Aorta (tissue), 5 donors: ENCODE data around the gene SYT7. TPM values are rescaled to one million over a fixed set of nuclear protein-coding genes. Genes with fewer than 3 reads are reported as not detected.

Experiments
- ATAC-seq: fragments of 200-7000 bp; cut with Tn5 transposase; one replicate; pipeline ENCODE4 v1.9.1; 2022; ENCODE audit warnings: moderate library complexity; ENCODE audit not compliant: low FRiP score
- DNase-seq, 2 donors: peaks; one replicate each; pipeline ENCODE4 v3.0.0-alpha.2; 2020
- H3K27ac ChIP-seq, 2 donors: one replicate each; pipeline ENCODE4 v1.5.1; 2013; ENCODE audit warnings: low read length in 2 of 2, mild to moderate bottlenecking in 2 of 2, moderate library complexity in 2 of 2, control low read depth in 1 of 2, inconsistent platforms in 1 of 2, low read depth in 1 of 2
- H3K27me3 ChIP-seq, 2 donors: one replicate each; pipeline ENCODE4 v1.6.1; 2013; ENCODE audit warnings: control low read depth in 1 of 2, low read length in 1 of 2, mild to moderate bottlenecking in 1 of 2, moderate library complexity in 1 of 2; ENCODE audit not compliant: insufficient read depth in 2 of 2, control insufficient read depth in 1 of 2
- H3K36me3 ChIP-seq, 2 donors: one replicate each; pipeline ENCODE4 v1.6.1; 2013; ENCODE audit warnings: control low read depth in 1 of 2, low read length in 1 of 2, mild to moderate bottlenecking in 1 of 2; ENCODE audit not compliant: insufficient read depth in 2 of 2, control insufficient read depth in 1 of 2
- H3K4me1 ChIP-seq, 2 donors: one replicate each; pipeline ENCODE4 v1.6.1; 2013; ENCODE audit warnings: low read length in 2 of 2, control low read depth in 1 of 2, mild to moderate bottlenecking in 1 of 2, moderate library complexity in 1 of 2; ENCODE audit not compliant: insufficient read depth in 2 of 2, control insufficient read depth in 1 of 2
- H3K4me3 ChIP-seq, 2 donors: one replicate each; pipeline ENCODE4 v1.5.1; 2013; ENCODE audit warnings: low read length in 2 of 2, control low read depth in 1 of 2, mild to moderate bottlenecking in 1 of 2
- H3K9me3 ChIP-seq: one replicate; pipeline ENCODE4 v1.6.1; 2013; ENCODE audit warnings: mild to moderate bottlenecking, low read length; ENCODE audit not compliant: control insufficient read depth
- WGBS, 2 donors: extraction: QIAGEN DNeasy Blood & Tissue Kit; methylation state at CpG; one replicate each; pipeline ENCODE4 v1.1.7; 2013; 5-methylcytosine and 5-hydroxymethylcytosine counted together
- intact Hi-C, 2 donors: fragments of 100-400 bp; cut with DNase I; formaldehyde crosslinking; loops; one replicate each; pipeline versions ENCODE4 v1.14.2 to v1.15.0; 2022
- polyA plus RNA-seq, 2 donors: library from polyadenylated mRNA; stranded (reverse); fragments of 200-250 nt; gene quantifications; one replicate each; pipeline ENCODE4 v1.2.3, GENCODE V29; 2013
- total RNA-seq, 2 donors: library from RNA; stranded (reverse); fragmentation: NEBNext Ultra II Directional; extraction: Animal tissue kit (Norgen Biotek cat#: 25700); gene quantifications; one replicate each; pipeline ENCODE4 v1.2.1, GENCODE V29; 2021
- donor health status: healthy with polysubstance abuse.
- donor health status: Bipolar disorder and iron deficiency.
- donor health status: DM: no; HTN: no; CAD: no.
- donor health status: DM: no; HTN: no; CAD: no.
- donor health status: DM: yes; HTN: yes; CAD: no.

SYT7 gene
- total and polyA plus RNA-seq, 4 donors = 0.20 to 2.3 (median 0.94) TPM

GRCh38 chr11:61505640-61506155 lies 75.2 kb downstream of the SYT7 start:
- H3K4me3 ChIP-seq = no peak overlapping the region
- ATAC-seq (no peak), DNase-seq (no peak)
- H3K36me3 ChIP-seq = no peaks in the 10 kb centered on the region
- H3K4me1 ChIP-seq = no peaks in the 10 kb centered on the region
- no peak overlapping the region for H3K27ac ChIP-seq
- no peaks in the 10 kb centered on the region for H3K27me3 ChIP-seq
- no peaks in the 10 kb centered on the region for H3K9me3 ChIP-seq
- intact Hi-C loops = no loop called here
- 53 to 68% methylated on average over 9 to 10 of the region's 10 CpGs for WGBS, 2 donors

- no peak overlapping the region for H3K4me3 ChIP-seq
- ATAC-seq (no peak), DNase-seq (no peak)
- no peaks in the 10 kb centered on the region for H3K36me3 ChIP-seq
- no peaks in the 10 kb centered on the region for H3K9me3 ChIP-seq
- no peaks in the 10 kb centered on the region for H3K4me1 ChIP-seq
- H3K27me3 ChIP-seq = no peaks in the 10 kb centered on the region
- intact Hi-C loops = no loop called here
- WGBS, 2 donors = 88 to 90% methylated on average over 5 of the region's 5 CpGs
- H3K27ac ChIP-seq = no peak overlapping the region
Measured at GRCh38 chr11:61505106-61505505, 75.8 kb downstream of the SYT7 start.

DNA sequence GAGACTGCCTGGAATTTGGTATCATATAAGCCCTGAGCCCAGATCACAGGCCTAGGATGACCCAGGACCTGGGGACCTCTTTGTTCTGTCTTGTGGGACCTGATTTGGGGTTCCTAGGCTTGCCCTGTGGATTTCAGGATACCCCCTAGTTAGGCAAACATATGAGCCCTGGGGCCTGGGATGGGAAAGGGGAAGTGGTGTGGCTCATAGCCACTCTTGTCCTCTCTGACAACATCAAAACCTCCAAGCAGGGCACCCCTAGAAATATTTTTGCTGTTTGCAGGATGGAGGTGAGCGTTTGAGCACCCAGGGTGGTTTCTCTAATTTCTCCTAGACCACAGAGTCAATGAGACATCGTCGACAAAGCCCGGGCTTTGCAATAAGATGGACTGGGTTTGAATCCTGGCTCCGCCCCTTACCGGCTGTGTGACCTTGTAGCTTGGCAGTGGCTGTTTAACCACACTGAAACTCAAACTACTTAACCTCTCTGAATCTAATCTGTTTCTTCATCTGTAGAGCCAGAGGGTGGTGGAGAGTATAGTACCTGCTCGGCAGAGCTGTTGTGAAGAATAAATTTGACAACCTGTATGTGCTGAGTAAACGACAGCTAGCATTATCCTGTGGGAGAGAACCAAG lies 77.6 kb downstream of the SYT7 start:
- intact Hi-C loops = no loop called here
- Histone ChIP-seq H3K36me3 (no peaks in the 10 kb centered on the region), H3K27ac (no peak overlapping the region), H3K9me3 (no peaks in the 10 kb centered on the region), H3K27me3 (no peaks in the 10 kb centered on the region), H3K4me3 (no peak overlapping the region), H3K4me1 (no peaks in the 10 kb centered on the region)
- no peak for DNase-seq
- no peak for ATAC-seq
- WGBS, 2 donors = 88% methylated on average over 8 of the region's 8 CpGs

DNA sequence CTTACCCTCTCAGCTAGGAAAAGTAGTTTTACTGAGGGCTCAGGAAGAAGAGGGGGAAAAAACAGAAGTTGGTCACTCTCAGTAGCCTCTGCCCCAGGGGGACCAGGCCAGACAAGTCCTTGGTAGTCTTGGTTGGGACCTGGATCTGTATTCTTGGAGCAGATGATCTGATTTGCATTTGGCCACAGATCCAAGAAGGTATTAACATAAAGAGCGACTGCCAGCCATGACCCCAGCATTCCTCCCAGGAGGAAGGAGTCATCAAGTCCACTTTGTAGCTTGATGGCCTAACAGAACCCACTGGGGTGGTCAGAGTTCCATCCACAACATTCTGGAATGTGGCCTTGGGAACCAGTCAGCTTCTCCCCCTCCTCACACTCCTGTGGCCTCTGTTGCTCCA lies 78.4 kb downstream of the SYT7 start:
- Histone ChIP-seq H3K27ac (no peak overlapping the region), H3K27me3 (no peaks in the 10 kb centered on the region), H3K9me3 (no peaks in the 10 kb centered on the region), H3K36me3 (no peaks in the 10 kb centered on the region), H3K4me3 (no peak overlapping the region), H3K4me1 (no peaks in the 10 kb centered on the region)
- ATAC-seq (no peak), DNase-seq (no peak)
- 91 to 97% methylated on average over 1 of the region's 1 CpG for WGBS, 2 donors
- intact Hi-C loops = no loop called here

DNA sequence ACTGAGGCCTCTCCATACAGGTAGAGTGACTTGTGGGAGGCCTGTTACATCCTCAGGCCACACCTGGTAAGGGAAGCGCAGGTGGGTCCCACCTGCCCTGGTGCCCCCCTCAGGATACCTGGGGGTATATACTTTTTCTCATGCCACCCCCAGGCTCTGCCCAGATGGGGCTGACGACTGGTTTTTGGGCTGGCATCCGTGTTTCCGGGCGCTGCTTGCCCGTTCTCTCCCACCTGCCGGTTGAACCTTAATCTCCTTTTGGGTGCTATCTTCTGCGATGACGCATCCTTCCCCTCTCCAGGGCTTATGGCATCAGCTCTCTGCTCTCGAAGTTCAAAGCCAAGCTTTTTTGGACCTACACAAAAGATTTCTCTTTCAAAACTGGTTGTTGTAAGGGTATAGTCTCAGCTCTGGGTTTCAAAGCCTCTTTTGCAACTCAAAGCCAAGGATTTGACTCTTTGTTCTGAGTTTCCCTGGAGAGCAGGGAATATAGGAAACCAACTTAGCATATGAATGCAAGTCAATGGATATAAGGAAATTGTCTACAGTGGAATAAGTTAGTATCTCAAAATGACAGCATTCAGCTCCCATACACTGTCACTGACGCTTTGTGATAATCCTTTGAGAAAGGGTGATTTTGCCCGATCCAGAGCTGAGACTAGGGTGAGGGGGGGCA lies 80.9 kb downstream of the SYT7 start:
- H3K9me3 ChIP-seq = no peaks in the 10 kb centered on the region
- H3K36me3 ChIP-seq = no peaks in the 10 kb centered on the region
- intact Hi-C loops = no loop called here
- no peaks in the 10 kb centered on the region for H3K4me1 ChIP-seq
- ATAC-seq = no peak
- H3K27ac ChIP-seq = no peak overlapping the region
- no peaks in the 10 kb centered on the region for H3K27me3 ChIP-seq
- no peak for DNase-seq
- no peak overlapping the region for H3K4me3 ChIP-seq
- 69 to 71% methylated on average over 12 of the region's 12 CpGs for WGBS, 2 donors

DNA sequence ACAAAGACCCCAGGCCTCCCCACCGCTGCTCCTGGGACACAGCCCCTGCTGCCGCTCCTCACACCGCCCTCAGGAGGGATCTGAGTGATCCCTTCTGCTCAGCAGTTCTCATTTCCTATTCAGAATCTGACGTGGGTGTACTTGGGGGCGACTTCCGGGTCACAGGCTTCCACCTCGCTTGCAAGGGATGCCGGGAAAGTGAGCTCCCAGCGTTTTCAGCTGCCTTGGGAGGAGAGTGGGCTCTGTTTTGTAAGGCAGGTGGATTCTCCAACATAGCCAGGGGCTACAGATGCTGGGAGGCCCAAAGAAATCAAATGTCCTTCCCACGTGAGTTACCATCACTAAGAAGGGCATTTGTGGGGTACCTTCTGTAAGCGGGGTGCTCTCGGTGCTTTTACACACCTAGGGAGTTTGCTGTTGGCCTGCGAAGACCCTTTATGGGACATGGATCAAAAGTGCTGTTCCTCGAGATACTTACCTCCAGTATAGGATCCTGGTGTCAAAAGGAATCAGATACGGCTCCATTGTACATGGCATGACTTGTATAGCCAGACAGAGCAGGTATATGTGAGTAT lies 82.0 kb downstream of the SYT7 start:
- no peaks in the 10 kb centered on the region for H3K36me3 ChIP-seq
- WGBS, 2 donors = 82 to 86% methylated on average over 15 of the region's 15 CpGs
- H3K9me3 ChIP-seq = no peaks in the 10 kb centered on the region
- DNase-seq (no peak), ATAC-seq (no peak)
- H3K4me1 ChIP-seq = no peaks in the 10 kb centered on the region
- no peak overlapping the region for H3K27ac ChIP-seq
- H3K4me3 ChIP-seq = no peak overlapping the region
- H3K27me3 ChIP-seq = no peaks in the 10 kb centered on the region
- intact Hi-C loops = no loop called here

DNA sequence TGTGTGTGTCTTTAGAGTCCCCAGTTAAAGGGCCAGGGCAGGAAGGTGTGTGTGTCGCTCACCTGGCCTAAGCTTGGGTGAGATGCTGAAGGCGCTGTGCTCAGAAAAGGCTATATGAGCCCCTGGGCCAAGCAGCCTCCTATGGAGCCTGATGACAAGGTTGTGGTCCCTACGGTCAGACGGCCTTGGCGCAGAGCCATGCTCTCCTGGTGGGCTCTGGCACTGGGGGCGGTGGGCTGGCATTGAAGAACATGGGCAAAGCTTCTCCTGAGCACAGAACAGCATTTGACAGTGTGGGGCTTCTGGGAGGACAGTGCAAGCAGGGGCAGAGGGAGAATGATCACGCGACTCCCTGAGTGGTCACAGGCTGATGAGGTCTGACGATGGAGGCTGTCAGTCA lies 83.0 kb downstream of the SYT7 start:
- WGBS, 2 donors = 78 to 82% methylated on average over 9 of the region's 9 CpGs
- H3K4me1 ChIP-seq = no peaks in the 10 kb centered on the region
- H3K9me3 ChIP-seq = no peaks in the 10 kb centered on the region
- ATAC-seq (no peak), DNase-seq (no peak)
- no peaks in the 10 kb centered on the region for H3K27me3 ChIP-seq
- intact Hi-C loops = no loop called here
- no peaks in the 10 kb centered on the region for H3K36me3 ChIP-seq
- H3K4me3 ChIP-seq = no peak overlapping the region
- H3K27ac ChIP-seq = no peak overlapping the region

DNA sequence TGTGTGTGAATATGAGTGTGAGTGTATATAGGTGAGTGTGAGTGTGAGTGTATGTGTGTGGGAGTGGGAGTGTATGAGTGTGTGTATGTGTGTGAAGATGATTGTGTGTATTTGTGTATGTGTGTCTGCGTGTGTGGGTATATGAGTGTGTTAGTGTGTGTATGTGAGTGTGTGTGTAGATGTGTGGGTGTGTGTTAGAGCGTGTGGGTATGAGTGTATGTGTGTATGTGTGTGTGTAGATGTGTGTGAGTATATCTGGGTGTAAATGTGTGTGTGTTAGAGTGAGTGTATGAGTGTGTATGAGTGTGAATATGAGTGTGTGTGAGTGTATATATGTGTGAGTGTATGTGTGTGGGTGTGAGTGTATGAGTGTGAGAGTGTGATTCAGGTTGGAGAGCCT lies 83.4 kb downstream of the SYT7 start:
- Histone ChIP-seq H3K36me3 (no peaks in the 10 kb centered on the region), H3K4me1 (no peaks in the 10 kb centered on the region), H3K4me3 (no peak overlapping the region), H3K27me3 (no peaks in the 10 kb centered on the region), H3K9me3 (no peaks in the 10 kb centered on the region), H3K27ac (no peak overlapping the region)
- ATAC-seq = no peak
- intact Hi-C loops = no loop called here
- WGBS, 2 donors = 49 to 88% methylated on average over 2 of the region's 2 CpGs
- DNase-seq = no peak
